Measurements from ENCODE around the gene CPXM2. TPM values are rescaled to one million over a fixed set of nuclear protein-coding genes. Genes with fewer than 3 reads are reported as not detected.

Gene CPXM2
- total and polyA plus RNA-seq, 2 donors (not counting 1 experiment from before 2014, with no cell fraction given): not detected

DNA sequence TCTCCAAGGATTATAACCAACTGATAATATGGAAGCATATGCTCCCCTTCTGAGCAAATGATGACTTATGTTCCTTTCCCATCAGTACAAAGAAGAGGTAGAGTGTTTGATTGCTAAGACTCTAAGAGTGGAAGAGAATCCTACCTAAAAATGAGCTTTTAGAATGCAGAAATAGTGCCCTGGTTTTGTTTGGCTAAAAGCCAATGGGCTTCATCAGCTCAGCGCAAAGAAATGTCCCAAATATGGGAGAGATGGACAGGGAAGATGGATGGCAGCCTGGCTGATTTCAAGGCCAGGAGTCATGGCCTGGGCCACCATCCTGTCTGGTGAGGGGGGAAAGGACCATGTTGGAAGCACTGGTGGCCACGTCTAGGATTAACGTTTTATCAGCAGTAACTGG, 165.2 kb downstream of the CPXM2 start:
- Mint-ChIP-seq H3K4me3 (no peak overlapping the region), H3K9me3 (ENCODE audit: insufficient read depth) (no peaks in the 10 kb centered on the region), H3K27me3 (no peaks in the 10 kb centered on the region), H3K4me1 (no peaks in the 10 kb centered on the region), H3K27ac (no peak overlapping the region)
- CTCF ChIA-PET: no interaction called here
- Histone ChIP-seq H3K36me3 (replicated peaks in 1 of 2; ENCODE audit: control extremely low read depth in 1 of 2, control insufficient read depth in 1 of 2, extremely low read depth in 1 of 2, insufficient read depth in 2 of 2, low read length in 1 of 2) (no peaks in the 10 kb centered on the region), H3K4me3 (ENCODE audit: control extremely low read depth in 1 of 5, extremely low read depth in 1 of 5, insufficient read depth in 1 of 5, low read depth in 2 of 5, low read length in 4 of 5) (no peak overlapping the region), H3K4me2 (replicated peaks; ENCODE audit: low read depth, low read length, poor library complexity, severe bottlenecking) (no peak overlapping the region), H4K20me1 (ENCODE audit: control insufficient read depth, insufficient read depth, low read length, poor library complexity, severe bottlenecking) (no peaks in the 10 kb centered on the region), H3K27me3 (replicated peaks in 1 of 4; ENCODE audit: control extremely low read depth in 1 of 4, control insufficient read depth in 3 of 4, insufficient read depth in 4 of 4, low read length in 3 of 4) (peaks cover 0 to 3% (median 1%) of the 10 kb centered on the region in 4 experiments), H3K27ac (ENCODE audit: low read length in 2 of 2) (no peak overlapping the region), H3K9me3 (ENCODE audit: control extremely low read depth in 1 of 3, control insufficient read depth in 2 of 3, insufficient read depth in 1 of 3, low read length in 2 of 3) (peaks cover 0 to 9% (median 0%) of the 10 kb centered on the region in 3 donors), H3K79me2 (ENCODE audit: control insufficient read depth, insufficient read depth, low read length) (no peaks in the 10 kb centered on the region), H2AFZ (ENCODE audit: insufficient read depth, low read depth, low read length, poor library complexity, severe bottlenecking) (no peak overlapping the region), H3K4me1 (ENCODE audit: control insufficient read depth in 2 of 2, insufficient read depth in 2 of 2, low read length in 2 of 2) (no peaks in the 10 kb centered on the region), H3K9ac (ENCODE audit: low read length) (no peak overlapping the region)
- WGBS (ENCODE audit: insufficient coverage): 69% methylated on average over 3 of the region's 3 CpGs
- POLR2A ChIA-PET: no interaction called here
- TF ChIP-seq EZH2 (IDR thresholded peaks at IDR 0.05; ENCODE audit: borderline replicate concordance, insufficient read depth, low read depth, low read length, poor library complexity, severe bottlenecking): no peak
- TF ChIP-seq, protein P1, sequence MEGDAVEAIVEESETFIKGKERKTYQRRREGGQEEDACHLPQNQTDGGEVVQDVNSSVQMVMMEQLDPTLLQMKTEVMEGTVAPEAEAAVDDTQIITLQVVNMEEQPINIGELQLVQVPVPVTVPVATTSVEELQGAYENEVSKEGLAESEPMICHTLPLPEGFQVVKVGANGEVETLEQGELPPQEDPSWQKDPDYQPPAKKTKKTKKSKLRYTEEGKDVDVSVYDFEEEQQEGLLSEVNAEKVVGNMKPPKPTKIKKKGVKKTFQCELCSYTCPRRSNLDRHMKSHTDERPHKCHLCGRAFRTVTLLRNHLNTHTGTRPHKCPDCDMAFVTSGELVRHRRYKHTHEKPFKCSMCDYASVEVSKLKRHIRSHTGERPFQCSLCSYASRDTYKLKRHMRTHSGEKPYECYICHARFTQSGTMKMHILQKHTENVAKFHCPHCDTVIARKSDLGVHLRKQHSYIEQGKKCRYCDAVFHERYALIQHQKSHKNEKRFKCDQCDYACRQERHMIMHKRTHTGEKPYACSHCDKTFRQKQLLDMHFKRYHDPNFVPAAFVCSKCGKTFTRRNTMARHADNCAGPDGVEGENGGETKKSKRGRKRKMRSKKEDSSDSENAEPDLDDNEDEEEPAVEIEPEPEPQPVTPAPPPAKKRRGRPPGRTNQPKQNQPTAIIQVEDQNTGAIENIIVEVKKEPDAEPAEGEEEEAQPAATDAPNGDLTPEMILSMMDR (IDR thresholded peaks at IDR 0.05): no peak
- DNase-seq (no peak), ATAC-seq (ENCODE audit: low read depth) (no peak)
- intact Hi-C loops (cut with micrococcal nuclease): no loop called here

DNA sequence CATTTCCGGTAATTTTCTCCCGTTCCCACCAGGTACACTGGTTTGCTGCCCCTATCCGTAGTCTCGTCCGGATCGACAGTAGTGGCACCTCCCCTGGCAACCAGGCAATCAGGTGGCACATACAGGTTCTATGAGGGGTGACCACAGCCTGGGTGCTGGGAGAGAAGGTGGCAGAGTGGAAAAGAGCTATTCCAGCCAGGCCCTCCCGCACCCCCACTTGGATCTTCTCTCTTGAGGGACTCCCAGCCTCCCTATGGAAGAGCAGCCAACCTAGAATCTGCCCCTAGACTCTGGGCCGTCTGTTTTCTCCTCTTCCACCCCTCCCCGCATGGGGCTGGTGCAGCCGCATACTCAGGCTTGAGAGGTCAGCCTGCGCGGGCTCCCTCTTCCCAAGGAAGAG, 166.9 kb downstream of the CPXM2 start:
- H3K4me1 ChIP-seq (ENCODE audit: control insufficient read depth in 2 of 2, insufficient read depth in 2 of 2, low read length in 2 of 2): no peaks in the 10 kb centered on the region
- ATAC-seq (ENCODE audit: low read depth) (no peak), DNase-seq (no peak)
- CTCF ChIA-PET: interaction anchor here (0.7 kb wide), 1 partner anchor 862 kb away, joined by 3 read pairs; no protein-coding TSS in a partner anchor
- no peak overlapping the region for H2AFZ ChIP-seq (ENCODE audit: insufficient read depth, low read depth, low read length, poor library complexity, severe bottlenecking)
- no peaks in the 10 kb centered on the region for H4K20me1 ChIP-seq (ENCODE audit: control insufficient read depth, insufficient read depth, low read length, poor library complexity, severe bottlenecking)
- H3K27me3 Mint-ChIP-seq: peaks cover 8% of the 10 kb centered on the region
- H3K27ac ChIP-seq (ENCODE audit: low read length in 2 of 2): no peak overlapping the region
- intact Hi-C loops (cut with micrococcal nuclease): no loop called here
- no peaks in the 10 kb centered on the region for H3K79me2 ChIP-seq (ENCODE audit: control insufficient read depth, insufficient read depth, low read length)
- H3K27ac Mint-ChIP-seq: no peak overlapping the region
- H3K4me3 Mint-ChIP-seq: no peak overlapping the region
- WGBS (ENCODE audit: insufficient coverage): 97% methylated on average over 12 of the region's 12 CpGs
- no peaks in the 10 kb centered on the region for H3K4me1 Mint-ChIP-seq
- no peaks in the 10 kb centered on the region for H3K9me3 Mint-ChIP-seq (ENCODE audit: insufficient read depth)
- H3K4me2 ChIP-seq (replicated peaks; ENCODE audit: low read depth, low read length, poor library complexity, severe bottlenecking): no peak overlapping the region
- no peak overlapping the region for H3K4me3 ChIP-seq (ENCODE audit: control extremely low read depth in 1 of 5, extremely low read depth in 1 of 5, insufficient read depth in 1 of 5, low read depth in 2 of 5, low read length in 4 of 5)
- TF ChIP-seq, protein P1 (IDR thresholded peaks at IDR 0.05): no peak
- TF ChIP-seq EZH2 (IDR thresholded peaks at IDR 0.05; ENCODE audit: borderline replicate concordance, insufficient read depth, low read depth, low read length, poor library complexity, severe bottlenecking): no peak
- H3K36me3 ChIP-seq (replicated peaks in 1 of 2; ENCODE audit: control extremely low read depth in 1 of 2, control insufficient read depth in 1 of 2, extremely low read depth in 1 of 2, insufficient read depth in 2 of 2, low read length in 1 of 2): no peaks in the 10 kb centered on the region
- H3K27me3 ChIP-seq (replicated peaks in 1 of 4; ENCODE audit: control extremely low read depth in 1 of 4, control insufficient read depth in 3 of 4, insufficient read depth in 4 of 4, low read length in 3 of 4): peaks cover 0 to 3% (median 1%) of the 10 kb centered on the region in 4 experiments
- POLR2A ChIA-PET: no interaction called here
- H3K9me3 ChIP-seq (ENCODE audit: control extremely low read depth in 1 of 3, control insufficient read depth in 2 of 3, insufficient read depth in 1 of 3, low read length in 2 of 3): peaks cover 0 to 9% (median 0%) of the 10 kb centered on the region in 3 donors
- no peak overlapping the region for H3K9ac ChIP-seq (ENCODE audit: low read length)
